GM12878 (cell line): ENCODE results near the gene GPI. TPM values are rescaled to one million over a fixed set of nuclear protein-coding genes. Genes with fewer than 3 reads are reported as not detected.

ENCODE experiments used
- ATAC-seq: fragments of 200-7000 bp; cut with Tn5 transposase; 3 replicates; pipeline ENCODE4 v1.9.1; 2020; ENCODE audit warnings: mild to moderate bottlenecking, moderate library complexity
- BruUV-seq: library from RNA; stranded (reverse); fragments of 400-500 nt; replicated peaks from 2 replicates; lab custom pipeline; 2021; lab: Mats Ljungman, UMichigan
- CTCF ChIA-PET: fragments of 300-600 bp; sonication (Branson Sonifier 250); formaldehyde crosslinking; extraction: SDS; loops from one replicate; lab custom pipeline; 2021; ENCODE audit warnings: inconsistent platforms; lab: Yijun Ruan, JAX
- POLR2A ChIA-PET: fragments of 350-600 bp; formaldehyde crosslinking; extraction: SDS; loops from one replicate; lab custom pipeline; 2021; ENCODE audit warnings: inconsistent platforms; lab: Charles Lee
- RAD21 ChIA-PET: fragments of 300-600 bp; sonication (Branson Sonifier 250); formaldehyde crosslinking; loops from one replicate; lab custom pipeline; 2023; ENCODE audit warnings: antibody characterized with exemption; ENCODE audit not compliant: unreplicated experiment; lab: Charles Lee
- SMC1A ChIA-PET: fragments of 300-600 bp; sonication (Branson Sonifier 250); formaldehyde crosslinking; loops from one replicate; lab custom pipeline; 2023; ENCODE audit not compliant: unreplicated experiment, uncharacterized antibody; lab: Charles Lee
- DNase-seq: peaks from one replicate; pipeline ENCODE4 v3.0.0-alpha.2; 2011; ENCODE audit warnings: low read depth, low spot score
- FAIRE-seq: peaks from 3 replicates; lab custom pipeline; 2011; peaks lifted over from hg19 to GRCh38; lab: Jason Lieb, UNC
- H2AFZ ChIP-seq: 2 replicates; pipeline ENCODE4 v1.6.0; 2011; ENCODE audit warnings: low read depth, low read length, control low read depth; ENCODE audit not compliant: control insufficient read depth
- H3K27ac ChIP-seq: 2 replicates; pipeline ENCODE4 v1.5.1; 2011; ENCODE audit warnings: control low read depth; ENCODE audit not compliant: control insufficient read depth, insufficient read depth
- H3K27me3 ChIP-seq, 2 experiments: replicated peaks in 1 of 2; 2 replicates each; pipeline versions ENCODE4 v1.6.0 to v1.6.1; 2011; ENCODE audit warnings: low read length in 1 of 2; ENCODE audit not compliant: control insufficient read depth in 2 of 2, insufficient read depth in 2 of 2
- H3K36me3 ChIP-seq, 2 experiments: 2 replicates each; pipeline ENCODE4 v1.5.1; 2011; ENCODE audit warnings: low read length in 1 of 2; ENCODE audit not compliant: control insufficient read depth in 2 of 2, insufficient read depth in 2 of 2
- H3K4me1 ChIP-seq: 2 replicates; pipeline ENCODE4 v1.6.1; 2011; ENCODE audit warnings: mild to moderate bottlenecking, low read length, moderate library complexity, mixed read lengths; ENCODE audit not compliant: control insufficient read depth, insufficient read depth
- H3K4me2 ChIP-seq: 2 replicates; pipeline ENCODE4 v1.6.0; 2011; ENCODE audit warnings: control low read depth; ENCODE audit not compliant: control insufficient read depth, insufficient read depth
- H3K4me3 ChIP-seq: fragments of 200-600 bp; sonication (generic); 2 replicates; pipeline ENCODE4 v1.5.1; 2016
- H3K79me2 ChIP-seq: 2 replicates; pipeline ENCODE4 v1.6.0; 2011; ENCODE audit warnings: low read length; ENCODE audit not compliant: control insufficient read depth, insufficient read depth
- H3K9ac ChIP-seq: 2 replicates; pipeline ENCODE4 v1.8.0; 2011; ENCODE audit warnings: low read length, control low read depth, mixed read lengths; ENCODE audit not compliant: control insufficient read depth, insufficient read depth
- H3K9me3 ChIP-seq: replicated peaks from 3 replicates; pipeline ENCODE4 v1.5.1; 2011; ENCODE audit warnings: mild to moderate bottlenecking, low read length; ENCODE audit not compliant: control insufficient read depth, insufficient read depth
- H4K20me1 ChIP-seq: 2 replicates; pipeline ENCODE4 v1.6.0; 2011; ENCODE audit not compliant: control insufficient read depth, insufficient read depth
- CBX5 ChIP-seq: sonication (generic); IDR thresholded peaks from 2 replicates; pipeline ENCODE4 v1.6.1; 2016; ENCODE audit warnings: low read depth, moderate library complexity, mild to moderate bottlenecking, inconsistent platforms
- EZH2 ChIP-seq: IDR thresholded peaks from 2 replicates; pipeline ENCODE4 v1.6.1; 2012; ENCODE audit warnings: low read depth, mild to moderate bottlenecking, control low read depth, inconsistent platforms, low read length, borderline replicate concordance; ENCODE audit not compliant: control insufficient read depth
- GABPA ChIP-seq: IDR thresholded peaks from 2 replicates; pipeline ENCODE4 v1.6.1; 2014; ENCODE audit warnings: antibody characterized with exemption, low read depth, mild to moderate bottlenecking, inconsistent platforms
- HDAC2 ChIP-seq: fragments of 200-600 bp; sonication (generic); IDR thresholded peaks from 2 replicates; pipeline ENCODE4 v1.6.1; 2017
- IRF4 ChIP-seq: IDR thresholded peaks from 2 replicates; pipeline ENCODE4 v1.6.1; 2011; ENCODE audit warnings: low read depth, low read length
- PAX8 ChIP-seq: fragments of 450-650 bp; IDR thresholded peaks from 2 replicates; pipeline ENCODE4 v1.6.1; 2017; ENCODE audit warnings: mild to moderate bottlenecking, moderate library complexity
- RB1 ChIP-seq: fragments of 450-650 bp; formaldehyde crosslinking; IDR thresholded peaks from 2 replicates; pipeline ENCODE4 v1.6.1; 2017; ENCODE audit warnings: mild to moderate bottlenecking, borderline replicate concordance
- SMAD5 ChIP-seq: IDR thresholded peaks from 2 replicates; pipeline ENCODE4 v1.6.1; 2016; ENCODE audit warnings: antibody characterized with exemption, low read depth
- SMC3 ChIP-seq: IDR thresholded peaks from 2 replicates; pipeline ENCODE4 v1.6.1; 2011; ENCODE audit warnings: low read length, improper control_type of control experiment, borderline replicate concordance
- TBL1XR1 ChIP-seq: IDR thresholded peaks from 2 replicates; pipeline ENCODE4 v1.6.1; 2012; ENCODE audit warnings: low read depth, low read length, improper control_type of control experiment
- TCF12 ChIP-seq: IDR thresholded peaks from 2 replicates; pipeline ENCODE4 v1.6.1; 2011; ENCODE audit warnings: low read depth, mild to moderate bottlenecking, low read length
- WGBS: methylation state at CpG from one replicate; pipeline ENCODE4 v1.1.6; 2016; ENCODE audit warnings: low lambda C conversion rate; ENCODE audit not compliant: insufficient replicate concordance, insufficient coverage; ENCODE audit errors: missing lambda C conversion rate; 5-methylcytosine and 5-hydroxymethylcytosine counted together
- in situ Hi-C: fragments of 300-500 bp; cut with MboI; formaldehyde crosslinking; loops from 9 replicates; pipeline ENCODE4 v1.14.3; 2018; ENCODE audit warnings: mixed read lengths
- intact Hi-C: fragments of 100-400 bp; cut with micrococcal nuclease; formaldehyde crosslinking; loops from one replicate; pipeline ENCODE4 v1.14.2; 2022; ENCODE audit not compliant: unreplicated experiment
- polyA plus RNA-seq, 11 experiments: library from polyadenylated mRNA; depleted of rRNA in 4 of 11; unstranded in 6 of 11; stranded (reverse) in 5 of 11; fragments of >200 nt; fragmentation: Nextera tagmentation in 4 of 11; fragmentation: Illumina TruSeq in 1 of 11; extraction: Ambion mirVana in 4 of 11; extraction: Trizol in 1 of 11; gene quantifications; 1 replicate in 1 of 11; 2 replicates in 10 of 11; pipeline versions ENCODE4 v1.2.1 to v1.2.3, GENCODE V29; 2011 to 2016; ENCODE audit warnings: inconsistent platforms in 2 of 11, missing spikeins in 2 of 11, low read depth in 1 of 11
- total RNA-seq, 4 experiments: library from RNA; depleted of rRNA in 3 of 4; stranded (reverse); fragments of >200 nt in 3 of 4; fragmentation: Illumina TruSeq in 1 of 4; extraction: Trizol in 1 of 4; gene quantifications; 2 replicates each; pipeline versions ENCODE4 v1.2.1 to v1.2.3, GENCODE V29; 2013 to 2021
- TF ChIP-seq, protein P1 (sequence below): fragments of 450-650 bp; IDR thresholded peaks from 2 replicates; pipeline ENCODE4 v1.6.1; 2017; ENCODE audit warnings: antibody characterized with exemption, mild to moderate bottlenecking, moderate library complexity
- TF ChIP-seq, protein P2 (sequence below): fragments of 450-650 bp; formaldehyde crosslinking; IDR thresholded peaks from 2 replicates; pipeline ENCODE4 v1.4.0; 2020; ENCODE audit warnings: mild to moderate bottlenecking, moderate library complexity
- TF ChIP-seq, protein P3 (sequence below): fragments of 450-650 bp; IDR thresholded peaks from 2 replicates; pipeline ENCODE4 v1.6.1; 2016; ENCODE audit warnings: mild to moderate bottlenecking, moderate library complexity, borderline replicate concordance

Gene GPI
- total and polyA plus RNA-seq, 10 of the 15 experiments (the other 5 are each of a cell fraction or from before 2014, with no cell fraction given) = 124 to 400 (median 190) TPM

DNA sequence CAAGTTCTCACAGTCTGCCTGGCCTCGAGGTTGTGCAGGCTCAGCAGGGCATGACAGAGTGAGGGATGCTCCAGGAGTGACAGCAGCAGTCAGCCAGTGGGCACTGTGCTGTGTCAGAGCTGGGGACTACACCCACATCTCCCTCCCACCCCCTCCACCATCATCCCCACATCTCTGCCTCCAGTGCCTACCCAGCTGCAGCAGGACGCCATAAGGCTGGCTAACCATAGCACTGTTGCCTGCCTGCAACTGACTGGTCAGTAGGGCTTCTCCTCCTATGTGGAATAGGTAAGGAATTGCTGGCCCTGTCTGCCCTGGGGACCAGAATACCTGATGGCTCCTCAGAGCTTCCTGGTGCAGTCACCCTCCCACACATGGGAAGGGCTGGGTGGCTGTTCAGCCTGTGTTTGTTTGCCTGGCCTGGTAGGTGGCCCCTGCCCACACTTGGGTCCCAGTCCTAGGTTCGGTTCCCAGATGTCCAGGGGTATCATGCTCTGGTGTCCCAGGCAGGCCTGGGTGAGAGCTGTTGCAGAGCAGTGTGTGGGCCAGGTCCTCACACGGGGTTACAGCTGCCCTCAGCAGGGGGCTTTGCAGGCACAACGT lies 15.7 kb downstream of the GPI start:
- Histone ChIP-seq H3K4me2 (no peak overlapping the region), H4K20me1 (no peaks in the 10 kb centered on the region), H3K36me3 (peaks cover 63 to 67% of the 10 kb centered on the region in 2 experiments), H3K4me3 (no peak overlapping the region), H3K4me1 (no peaks in the 10 kb centered on the region)
- in situ Hi-C loops (no loop called here), intact Hi-C loops (no loop called here)
- ChIA-PET RAD21 (no interaction called here), SMC1A (no interaction called here), CTCF (no interaction called here)
- 99% methylated on average over 5 of the region's 5 CpGs for WGBS
- DNase-seq (no peak), FAIRE-seq (no peak)
- BruUV-seq = no TSS peak
- TF ChIP-seq GABPA (no peak), IRF4 (no peak), TBL1XR1 (no peak), SMAD5 (no peak), EZH2 (no peak), TCF12 (no peak), CBX5 (no peak), SMC3 (no peak), RB1 (no peak), PAX8 (no peak), HDAC2 (no peak)
- TF ChIP-seq, protein P1, sequence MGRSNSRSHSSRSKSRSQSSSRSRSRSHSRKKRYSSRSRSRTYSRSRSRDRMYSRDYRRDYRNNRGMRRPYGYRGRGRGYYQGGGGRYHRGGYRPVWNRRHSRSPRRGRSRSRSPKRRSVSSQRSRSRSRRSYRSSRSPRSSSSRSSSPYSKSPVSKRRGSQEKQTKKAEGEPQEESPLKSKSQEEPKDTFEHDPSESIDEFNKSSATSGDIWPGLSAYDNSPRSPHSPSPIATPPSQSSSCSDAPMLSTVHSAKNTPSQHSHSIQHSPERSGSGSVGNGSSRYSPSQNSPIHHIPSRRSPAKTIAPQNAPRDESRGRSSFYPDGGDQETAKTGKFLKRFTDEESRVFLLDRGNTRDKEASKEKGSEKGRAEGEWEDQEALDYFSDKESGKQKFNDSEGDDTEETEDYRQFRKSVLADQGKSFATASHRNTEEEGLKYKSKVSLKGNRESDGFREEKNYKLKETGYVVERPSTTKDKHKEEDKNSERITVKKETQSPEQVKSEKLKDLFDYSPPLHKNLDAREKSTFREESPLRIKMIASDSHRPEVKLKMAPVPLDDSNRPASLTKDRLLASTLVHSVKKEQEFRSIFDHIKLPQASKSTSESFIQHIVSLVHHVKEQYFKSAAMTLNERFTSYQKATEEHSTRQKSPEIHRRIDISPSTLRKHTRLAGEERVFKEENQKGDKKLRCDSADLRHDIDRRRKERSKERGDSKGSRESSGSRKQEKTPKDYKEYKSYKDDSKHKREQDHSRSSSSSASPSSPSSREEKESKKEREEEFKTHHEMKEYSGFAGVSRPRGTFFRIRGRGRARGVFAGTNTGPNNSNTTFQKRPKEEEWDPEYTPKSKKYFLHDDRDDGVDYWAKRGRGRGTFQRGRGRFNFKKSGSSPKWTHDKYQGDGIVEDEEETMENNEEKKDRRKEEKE = no peak
- TF ChIP-seq, protein P2, sequence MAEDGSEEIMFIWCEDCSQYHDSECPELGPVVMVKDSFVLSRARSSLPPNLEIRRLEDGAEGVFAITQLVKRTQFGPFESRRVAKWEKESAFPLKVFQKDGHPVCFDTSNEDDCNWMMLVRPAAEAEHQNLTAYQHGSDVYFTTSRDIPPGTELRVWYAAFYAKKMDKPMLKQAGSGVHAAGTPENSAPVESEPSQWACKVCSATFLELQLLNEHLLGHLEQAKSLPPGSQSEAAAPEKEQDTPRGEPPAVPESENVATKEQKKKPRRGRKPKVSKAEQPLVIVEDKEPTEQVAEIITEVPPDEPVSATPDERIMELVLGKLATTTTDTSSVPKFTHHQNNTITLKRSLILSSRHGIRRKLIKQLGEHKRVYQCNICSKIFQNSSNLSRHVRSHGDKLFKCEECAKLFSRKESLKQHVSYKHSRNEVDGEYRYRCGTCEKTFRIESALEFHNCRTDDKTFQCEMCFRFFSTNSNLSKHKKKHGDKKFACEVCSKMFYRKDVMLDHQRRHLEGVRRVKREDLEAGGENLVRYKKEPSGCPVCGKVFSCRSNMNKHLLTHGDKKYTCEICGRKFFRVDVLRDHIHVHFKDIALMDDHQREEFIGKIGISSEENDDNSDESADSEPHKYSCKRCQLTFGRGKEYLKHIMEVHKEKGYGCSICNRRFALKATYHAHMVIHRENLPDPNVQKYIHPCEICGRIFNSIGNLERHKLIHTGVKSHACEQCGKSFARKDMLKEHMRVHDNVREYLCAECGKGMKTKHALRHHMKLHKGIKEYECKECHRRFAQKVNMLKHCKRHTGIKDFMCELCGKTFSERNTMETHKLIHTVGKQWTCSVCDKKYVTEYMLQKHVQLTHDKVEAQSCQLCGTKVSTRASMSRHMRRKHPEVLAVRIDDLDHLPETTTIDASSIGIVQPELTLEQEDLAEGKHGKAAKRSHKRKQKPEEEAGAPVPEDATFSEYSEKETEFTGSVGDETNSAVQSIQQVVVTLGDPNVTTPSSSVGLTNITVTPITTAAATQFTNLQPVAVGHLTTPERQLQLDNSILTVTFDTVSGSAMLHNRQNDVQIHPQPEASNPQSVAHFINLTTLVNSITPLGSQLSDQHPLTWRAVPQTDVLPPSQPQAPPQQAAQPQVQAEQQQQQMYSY (CRISPR knock-in tag) = no peak
- TF ChIP-seq, protein P3, sequence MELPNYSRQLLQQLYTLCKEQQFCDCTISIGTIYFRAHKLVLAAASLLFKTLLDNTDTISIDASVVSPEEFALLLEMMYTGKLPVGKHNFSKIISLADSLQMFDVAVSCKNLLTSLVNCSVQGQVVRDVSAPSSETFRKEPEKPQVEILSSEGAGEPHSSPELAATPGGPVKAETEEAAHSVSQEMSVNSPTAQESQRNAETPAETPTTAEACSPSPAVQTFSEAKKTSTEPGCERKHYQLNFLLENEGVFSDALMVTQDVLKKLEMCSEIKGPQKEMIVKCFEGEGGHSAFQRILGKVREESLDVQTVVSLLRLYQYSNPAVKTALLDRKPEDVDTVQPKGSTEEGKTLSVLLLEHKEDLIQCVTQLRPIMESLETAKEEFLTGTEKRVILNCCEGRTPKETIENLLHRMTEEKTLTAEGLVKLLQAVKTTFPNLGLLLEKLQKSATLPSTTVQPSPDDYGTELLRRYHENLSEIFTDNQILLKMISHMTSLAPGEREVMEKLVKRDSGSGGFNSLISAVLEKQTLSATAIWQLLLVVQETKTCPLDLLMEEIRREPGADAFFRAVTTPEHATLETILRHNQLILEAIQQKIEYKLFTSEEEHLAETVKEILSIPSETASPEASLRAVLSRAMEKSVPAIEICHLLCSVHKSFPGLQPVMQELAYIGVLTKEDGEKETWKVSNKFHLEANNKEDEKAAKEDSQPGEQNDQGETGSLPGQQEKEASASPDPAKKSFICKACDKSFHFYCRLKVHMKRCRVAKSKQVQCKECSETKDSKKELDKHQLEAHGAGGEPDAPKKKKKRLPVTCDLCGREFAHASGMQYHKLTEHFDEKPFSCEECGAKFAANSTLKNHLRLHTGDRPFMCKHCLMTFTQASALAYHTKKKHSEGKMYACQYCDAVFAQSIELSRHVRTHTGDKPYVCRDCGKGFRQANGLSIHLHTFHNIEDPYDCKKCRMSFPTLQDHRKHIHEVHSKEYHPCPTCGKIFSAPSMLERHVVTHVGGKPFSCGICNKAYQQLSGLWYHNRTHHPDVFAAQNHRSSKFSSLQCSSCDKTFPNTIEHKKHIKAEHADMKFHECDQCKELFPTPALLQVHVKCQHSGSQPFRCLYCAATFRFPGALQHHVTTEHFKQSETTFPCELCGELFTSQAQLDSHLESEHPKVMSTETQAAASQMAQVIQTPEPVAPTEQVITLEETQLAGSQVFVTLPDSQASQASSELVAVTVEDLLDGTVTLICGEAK = no peak
- TF ChIP-seq, all 136 proteins: peak for 0
- H3K27me3 ChIP-seq = no peaks in the 10 kb centered on the region
- no peak overlapping the region for H3K27ac ChIP-seq
- no peaks in the 10 kb centered on the region for H3K79me2 ChIP-seq
- POLR2A ChIA-PET = no interaction called here
- no peak for ATAC-seq
- no peak overlapping the region for H3K9ac ChIP-seq
- H2AFZ ChIP-seq = no peak overlapping the region
- H3K9me3 ChIP-seq = no peaks in the 10 kb centered on the region
